GM12878 (cell line): Measurements from ENCODE around the gene KREMEN2. TPM values are rescaled to one million over a fixed set of nuclear protein-coding genes. Genes with fewer than 3 reads are reported as not detected.

ENCODE experiments used
- ATAC-seq: fragments of 200-7000 bp; cut with Tn5 transposase; 3 replicates; pipeline ENCODE4 v1.9.1; 2020; ENCODE audit warnings: mild to moderate bottlenecking, moderate library complexity
- BruUV-seq: library from RNA; stranded (reverse); fragments of 400-500 nt; replicated peaks from 2 replicates; lab custom pipeline; 2021; lab: Mats Ljungman, UMichigan
- CTCF ChIA-PET: fragments of 300-600 bp; sonication (Branson Sonifier 250); formaldehyde crosslinking; extraction: SDS; loops from one replicate; lab custom pipeline; 2021; ENCODE audit warnings: inconsistent platforms; lab: Yijun Ruan, JAX
- POLR2A ChIA-PET: fragments of 350-600 bp; formaldehyde crosslinking; extraction: SDS; loops from one replicate; lab custom pipeline; 2021; ENCODE audit warnings: inconsistent platforms; lab: Charles Lee
- RAD21 ChIA-PET: fragments of 300-600 bp; sonication (Branson Sonifier 250); formaldehyde crosslinking; loops from one replicate; lab custom pipeline; 2023; ENCODE audit warnings: antibody characterized with exemption; ENCODE audit not compliant: unreplicated experiment; lab: Charles Lee
- SMC1A ChIA-PET: fragments of 300-600 bp; sonication (Branson Sonifier 250); formaldehyde crosslinking; loops from one replicate; lab custom pipeline; 2023; ENCODE audit not compliant: unreplicated experiment, uncharacterized antibody; lab: Charles Lee
- DNase-seq: peaks from one replicate; pipeline ENCODE4 v3.0.0-alpha.2; 2011; ENCODE audit warnings: low read depth, low spot score
- FAIRE-seq: peaks from 3 replicates; lab custom pipeline; 2011; peaks lifted over from hg19 to GRCh38; lab: Jason Lieb, UNC
- H2AFZ ChIP-seq: 2 replicates; pipeline ENCODE4 v1.6.0; 2011; ENCODE audit warnings: low read depth, low read length, control low read depth; ENCODE audit not compliant: control insufficient read depth
- H3K27ac ChIP-seq: 2 replicates; pipeline ENCODE4 v1.5.1; 2011; ENCODE audit warnings: control low read depth; ENCODE audit not compliant: control insufficient read depth, insufficient read depth
- H3K27me3 ChIP-seq, 2 experiments: replicated peaks in 1 of 2; 2 replicates each; pipeline versions ENCODE4 v1.6.0 to v1.6.1; 2011; ENCODE audit warnings: low read length in 1 of 2; ENCODE audit not compliant: control insufficient read depth in 2 of 2, insufficient read depth in 2 of 2
- H3K36me3 ChIP-seq, 2 experiments: 2 replicates each; pipeline ENCODE4 v1.5.1; 2011; ENCODE audit warnings: low read length in 1 of 2; ENCODE audit not compliant: control insufficient read depth in 2 of 2, insufficient read depth in 2 of 2
- H3K4me1 ChIP-seq: 2 replicates; pipeline ENCODE4 v1.6.1; 2011; ENCODE audit warnings: mild to moderate bottlenecking, low read length, moderate library complexity, mixed read lengths; ENCODE audit not compliant: control insufficient read depth, insufficient read depth
- H3K4me2 ChIP-seq: 2 replicates; pipeline ENCODE4 v1.6.0; 2011; ENCODE audit warnings: control low read depth; ENCODE audit not compliant: control insufficient read depth, insufficient read depth
- H3K4me3 ChIP-seq: fragments of 200-600 bp; sonication (generic); 2 replicates; pipeline ENCODE4 v1.5.1; 2016
- H3K79me2 ChIP-seq: 2 replicates; pipeline ENCODE4 v1.6.0; 2011; ENCODE audit warnings: low read length; ENCODE audit not compliant: control insufficient read depth, insufficient read depth
- H3K9ac ChIP-seq: 2 replicates; pipeline ENCODE4 v1.8.0; 2011; ENCODE audit warnings: low read length, control low read depth, mixed read lengths; ENCODE audit not compliant: control insufficient read depth, insufficient read depth
- H3K9me3 ChIP-seq: replicated peaks from 3 replicates; pipeline ENCODE4 v1.5.1; 2011; ENCODE audit warnings: mild to moderate bottlenecking, low read length; ENCODE audit not compliant: control insufficient read depth, insufficient read depth
- H4K20me1 ChIP-seq: 2 replicates; pipeline ENCODE4 v1.6.0; 2011; ENCODE audit not compliant: control insufficient read depth, insufficient read depth
- BACH1 ChIP-seq: fragments of 450-650 bp; IDR thresholded peaks from 2 replicates; pipeline ENCODE4 v1.6.1; 2017; ENCODE audit warnings: mild to moderate bottlenecking, borderline replicate concordance
- CEBPZ ChIP-seq: fragments of 150-350 bp; IDR thresholded peaks from 2 replicates; pipeline ENCODE4 v1.6.1; 2016; ENCODE audit warnings: low read depth, low read length
- CHD2 ChIP-seq: IDR thresholded peaks from 2 replicates; pipeline ENCODE4 v1.6.1; 2011; ENCODE audit warnings: low read depth, low read length, improper control_type of control experiment, borderline replicate concordance
- CTCF ChIP-seq, 3 experiments: IDR thresholded peaks in 2 of 3; conservative IDR thresholded peaks in 1 of 3; 2 replicates each; pipeline ENCODE4 v1.5.1; 2011; ENCODE audit warnings: low read depth in 3 of 3, low read length in 3 of 3, mild to moderate bottlenecking in 3 of 3, control low read depth in 2 of 3, moderate library complexity in 2 of 3, inconsistent platforms in 1 of 3, mixed read lengths in 1 of 3; ENCODE audit not compliant: control insufficient read depth in 2 of 3, insufficient read depth in 1 of 3; ENCODE audit errors: extremely low read depth in 1 of 3
- KDM1A ChIP-seq: fragments of 200-600 bp; sonication (generic); IDR thresholded peaks from 2 replicates; pipeline ENCODE4 v1.6.1; 2016; ENCODE audit warnings: borderline replicate concordance
- KLF5 ChIP-seq: fragments of 450-650 bp; IDR thresholded peaks from 2 replicates; pipeline ENCODE4 v1.6.1; 2014; ENCODE audit warnings: mild to moderate bottlenecking; ENCODE audit not compliant: partially characterized antibody
- MTA3 ChIP-seq: IDR thresholded peaks from 2 replicates; pipeline ENCODE4 v1.6.1; 2012; ENCODE audit warnings: low read length, inconsistent platforms, borderline replicate concordance
- NRF1 ChIP-seq: conservative IDR thresholded peaks from 2 replicates; pipeline ENCODE4 v1.6.1; 2011; ENCODE audit warnings: mild to moderate bottlenecking, low read depth, low read length, improper control_type of control experiment
- PML ChIP-seq: IDR thresholded peaks from 2 replicates; pipeline ENCODE4 v1.6.1; 2012; ENCODE audit warnings: low read length, inconsistent platforms
- POLR2A ChIP-seq: IDR thresholded peaks from 2 replicates; pipeline ENCODE4 v1.6.1; 2011; ENCODE audit warnings: low read depth, mild to moderate bottlenecking, low read length
- RBBP5 ChIP-seq: fragments of 200-600 bp; sonication (generic); conservative IDR thresholded peaks from 2 replicates; pipeline ENCODE4 v1.6.1; 2016
- SIN3A ChIP-seq: IDR thresholded peaks from 2 replicates; pipeline ENCODE4 v1.6.1; 2012; ENCODE audit warnings: low read depth, low read length, improper control_type of control experiment
- STAT3 ChIP-seq: IDR thresholded peaks from 2 replicates; pipeline ENCODE4 v1.6.1; 2011; ENCODE audit warnings: low read depth, low read length, improper control_type of control experiment
- ZBED1 ChIP-seq: IDR thresholded peaks from 2 replicates; pipeline ENCODE4 v1.6.1; 2016; ENCODE audit warnings: borderline replicate concordance
- ZZZ3 ChIP-seq: IDR thresholded peaks from 2 replicates; pipeline ENCODE4 v1.6.1; 2011; ENCODE audit warnings: low read depth; ENCODE audit not compliant: control insufficient read depth, insufficient read length
- WGBS: methylation state at CpG from one replicate; pipeline ENCODE4 v1.1.6; 2016; ENCODE audit warnings: low lambda C conversion rate; ENCODE audit not compliant: insufficient replicate concordance, insufficient coverage; ENCODE audit errors: missing lambda C conversion rate; 5-methylcytosine and 5-hydroxymethylcytosine counted together
- in situ Hi-C: fragments of 300-500 bp; cut with MboI; formaldehyde crosslinking; loops from 9 replicates; pipeline ENCODE4 v1.14.3; 2018; ENCODE audit warnings: mixed read lengths
- intact Hi-C: fragments of 100-400 bp; cut with micrococcal nuclease; formaldehyde crosslinking; loops from one replicate; pipeline ENCODE4 v1.14.2; 2022; ENCODE audit not compliant: unreplicated experiment
- polyA plus RNA-seq, 11 experiments: library from polyadenylated mRNA; depleted of rRNA in 4 of 11; unstranded in 6 of 11; stranded (reverse) in 5 of 11; fragments of >200 nt; fragmentation: Nextera tagmentation in 4 of 11; fragmentation: Illumina TruSeq in 1 of 11; extraction: Ambion mirVana in 4 of 11; extraction: Trizol in 1 of 11; gene quantifications; 1 replicate in 1 of 11; 2 replicates in 10 of 11; pipeline versions ENCODE4 v1.2.1 to v1.2.3, GENCODE V29; 2011 to 2016; ENCODE audit warnings: inconsistent platforms in 2 of 11, missing spikeins in 2 of 11, low read depth in 1 of 11
- total RNA-seq, 4 experiments: library from RNA; depleted of rRNA in 3 of 4; stranded (reverse); fragments of >200 nt in 3 of 4; fragmentation: Illumina TruSeq in 1 of 4; extraction: Trizol in 1 of 4; gene quantifications; 2 replicates each; pipeline versions ENCODE4 v1.2.1 to v1.2.3, GENCODE V29; 2013 to 2021

The KREMEN2 gene
- total and polyA plus RNA-seq, 10 of the 15 experiments (the other 5 are each of a cell fraction or from before 2014, with no cell fraction given), result 0.06 to 3.7 (median 0.83) TPM; not detected in 2

GRCh38 chr16:2975161-2975795 is 11.2 kb downstream of the KREMEN2 start:
- SMC1A ChIA-PET, result no interaction called here
- Histone ChIP-seq H3K36me3 (peaks cover 4 to 22% of the 10 kb centered on the region in 2 experiments; a peak in 3 of 4 replicates), H4K20me1 (no peaks in the 10 kb centered on the region)
- TF ChIP-seq KDM1A (no peak), MTA3 (no peak), ZZZ3 (no peak), NRF1 (no peak), STAT3 (no peak), CHD2 (no peak), POLR2A (peak; percentile 46; the same call in 1 of the 2 replicates), ZBED1 (no peak), RBBP5 (no peak), CTCF (IDR thresholded peaks at IDR 0.05 in 2 of 3, conservative IDR thresholded peaks at IDR 0.05 in 1 of 3; ENCODE audit: control insufficient read depth in 2 of 3, extremely low read depth in 1 of 3, insufficient read depth in 1 of 3, low read depth in 3 of 3, low read length in 3 of 3) (0 out of 6 replicates have a peak, but pooled peaks of 1 of the 3 experiments have one; percentile 0), BACH1 (no peak), SIN3A (no peak), PML (no peak), KLF5 (no peak), CEBPZ (no peak)
- TF ChIP-seq, all 136 proteins: peak for 2
- ChIA-PET POLR2A (no interaction called here), RAD21 (interaction anchor here (0.9 kb wide), 1 partner anchor 10 kb away, joined by 3 read pairs; no protein-coding TSS in a partner anchor), CTCF (no interaction called here)
- no peak overlapping the region for H3K27ac ChIP-seq
- in situ Hi-C loops, result no loop called here
- H3K79me2 ChIP-seq, result peaks cover 18% of the 10 kb centered on the region
- 91% methylated on average over 28 of the region's 28 CpGs for WGBS
- H3K27me3 ChIP-seq, result no peaks in the 10 kb centered on the region
- intact Hi-C loops, result no loop called here
- no peak overlapping the region for H3K4me3 ChIP-seq
- no peak for DNase-seq
- no peak overlapping the region for H2AFZ ChIP-seq
- no peak for ATAC-seq
- no peak for FAIRE-seq
- H3K9ac ChIP-seq, result no peak overlapping the region
- no peak overlapping the region for H3K4me2 ChIP-seq
- H3K4me1 ChIP-seq, result peaks cover 10% of the 10 kb centered on the region
- H3K9me3 ChIP-seq, result no peaks in the 10 kb centered on the region
- BruUV-seq, result no TSS peak
